CD14-positive monocyte (primary cell): Measurements from ENCODE around the gene DHX9. TPM values are rescaled to one million over a fixed set of nuclear protein-coding genes. Genes with fewer than 3 reads are reported as not detected.

Source experiments
- DNase-seq, 3 donors: peaks; one replicate each; pipeline ENCODE4 v3.0.0-alpha.2; 2011 to 2022
- H2AFZ ChIP-seq: 2 replicates; pipeline ENCODE4 v1.6.0; 2012; ENCODE audit warnings: mild to moderate bottlenecking, low read depth, low read length, inconsistent platforms; ENCODE audit not compliant: insufficient read depth, poor library complexity, severe bottlenecking
- H3K27ac ChIP-seq, 2 donors: 1 replicate in 1 of 2; 2 replicates in 1 of 2; pipeline ENCODE4 v1.5.1; 2012 to 2013; ENCODE audit warnings: low read length in 2 of 2, control low read depth in 1 of 2, inconsistent platforms in 1 of 2, low read depth in 1 of 2, mild to moderate bottlenecking in 1 of 2
- H3K27me3 ChIP-seq, 2 donors: one replicate each; pipeline versions ENCODE4 v1.6.0 to v1.6.1; 2011 to 2013; ENCODE audit warnings: low read length in 2 of 2; ENCODE audit not compliant: control insufficient read depth in 2 of 2, insufficient read depth in 2 of 2
- H3K36me3 ChIP-seq, 2 donors: replicated peaks in 1 of 2; 1 replicate in 1 of 2; 2 replicates in 1 of 2; pipeline versions ENCODE4 v1.5.1 to v1.6.1; 2012 to 2013; ENCODE audit warnings: low read length in 2 of 2, control low read depth in 1 of 2, inconsistent platforms in 1 of 2, mild to moderate bottlenecking in 1 of 2; ENCODE audit not compliant: insufficient read depth in 2 of 2, control insufficient read depth in 1 of 2
- H3K4me1 ChIP-seq, 2 donors: 1 replicate in 1 of 2; 2 replicates in 1 of 2; pipeline versions ENCODE4 v1.5.1 to v1.6.1; 2012 to 2013; ENCODE audit warnings: low read length in 2 of 2, control low read depth in 1 of 2, inconsistent platforms in 1 of 2, mild to moderate bottlenecking in 1 of 2, moderate library complexity in 1 of 2; ENCODE audit not compliant: insufficient read depth in 2 of 2, control insufficient read depth in 1 of 2
- H3K4me2 ChIP-seq: replicated peaks from 2 replicates; pipeline ENCODE3; 2012; ENCODE audit warnings: low read length, moderate library complexity, mild to moderate bottlenecking; ENCODE audit not compliant: poor library complexity, severe bottlenecking; ENCODE audit errors: extremely low read depth
- H3K4me3 ChIP-seq, 3 experiments: fragments of 200-600 bp in 1 of 3; sonication (generic) in 1 of 3; replicated peaks in 1 of 3; 1 replicate in 2 of 3; 2 replicates in 1 of 3; pipeline ENCODE4 v1.5.1; 2011 to 2013; ENCODE audit warnings: low read length in 3 of 3, mild to moderate bottlenecking in 3 of 3, control low read depth in 2 of 3, low read depth in 2 of 3, inconsistent platforms in 1 of 3, moderate library complexity in 1 of 3
- H3K79me2 ChIP-seq: 2 replicates; pipeline ENCODE4 v1.6.0; 2012; ENCODE audit warnings: mild to moderate bottlenecking, control low read depth, inconsistent platforms, low read length, moderate library complexity; ENCODE audit not compliant: insufficient read depth
- H3K9ac ChIP-seq: 2 replicates; pipeline ENCODE4 v1.6.0; 2017; ENCODE audit warnings: low read length, mild to moderate bottlenecking; ENCODE audit not compliant: insufficient read depth, poor library complexity, severe bottlenecking
- H3K9me3 ChIP-seq, 2 donors: replicated peaks in 1 of 2; 1 replicate in 1 of 2; 2 replicates in 1 of 2; pipeline versions ENCODE4 v1.5.1 to v1.6.1; 2012 to 2013; ENCODE audit warnings: low read length in 2 of 2, control low read depth in 1 of 2; ENCODE audit not compliant: control insufficient read depth in 1 of 2, insufficient read depth in 1 of 2
- H4K20me1 ChIP-seq: 2 replicates; pipeline ENCODE4 v1.6.0; 2012; ENCODE audit warnings: mild to moderate bottlenecking, low read length, control low read depth, moderate library complexity; ENCODE audit not compliant: insufficient read depth
- H3K27ac Mint-ChIP-seq, 7 donors: one replicate each; pipeline ENCODE4 v1.8.0; 2020; ENCODE audit warnings: mild to moderate bottlenecking in 7 of 7, mixed read lengths in 7 of 7, moderate library complexity in 6 of 7, inconsistent platforms in 2 of 7
- H3K27me3 Mint-ChIP-seq, 3 donors: one replicate each; pipeline ENCODE4 v1.8.0; 2021 to 2022; ENCODE audit warnings: low read depth in 3 of 3, mild to moderate bottlenecking in 3 of 3, mixed read lengths in 3 of 3, moderate library complexity in 3 of 3, inconsistent platforms in 1 of 3
- H3K36me3 Mint-ChIP-seq, 2 donors: one replicate each; pipeline ENCODE4 v1.8.0; 2020; ENCODE audit warnings: mixed read lengths in 2 of 2, inconsistent platforms in 1 of 2, mild to moderate bottlenecking in 1 of 2
- H3K4me1 Mint-ChIP-seq: one replicate; pipeline ENCODE4 v1.8.0; 2020; ENCODE audit warnings: mild to moderate bottlenecking, mixed read lengths
- H3K4me3 Mint-ChIP-seq, 2 donors: one replicate each; pipeline ENCODE4 v1.8.0; 2020; ENCODE audit warnings: mild to moderate bottlenecking in 2 of 2, mixed read lengths in 2 of 2, moderate library complexity in 1 of 2
- H3K9me3 Mint-ChIP-seq, 7 donors: one replicate each; pipeline ENCODE4 v1.8.0; 2020 to 2022; ENCODE audit warnings: mixed read lengths in 7 of 7, mild to moderate bottlenecking in 6 of 7, moderate library complexity in 6 of 7, inconsistent platforms in 2 of 7
- WGBS: methylation state at CpG from one replicate; pipeline ENCODE4 v1.1.5; 2013; ENCODE audit warnings: missing lambda C conversion rate; ENCODE audit not compliant: insufficient coverage; 5-methylcytosine and 5-hydroxymethylcytosine counted together
- intact Hi-C, 2 donors: fragments of 100-400 bp; cut with micrococcal nuclease; formaldehyde crosslinking; loops; one replicate each; pipeline versions ENCODE4 v1.15.0 to v1.15.1; 2023
- polyA plus RNA-seq, 3 donors: library from polyadenylated mRNA; depleted of rRNA in 1 of 3; unstranded in 2 of 3; stranded (reverse) in 1 of 3; fragments of 300-500 nt in 2 of 3; fragments of >200 nt in 1 of 3; fragmentation: Illumina TruSeq in 2 of 3; gene quantifications; 1 replicate in 2 of 3; 2 replicates in 1 of 3; pipeline ENCODE4 v1.2.3, GENCODE V29; 2012 to 2021
- TF ChIP-seq, protein P1 (sequence below): fragments of 200-600 bp; IDR thresholded peaks from one replicate; pipeline ENCODE4 v1.8.0; 2022; ENCODE audit warnings: antibody characterized with exemption, mild to moderate bottlenecking

DHX9 gene
- polyA plus RNA-seq, 3 donors = 57.9 to 71.5 (median 58.5) TPM

DNA sequence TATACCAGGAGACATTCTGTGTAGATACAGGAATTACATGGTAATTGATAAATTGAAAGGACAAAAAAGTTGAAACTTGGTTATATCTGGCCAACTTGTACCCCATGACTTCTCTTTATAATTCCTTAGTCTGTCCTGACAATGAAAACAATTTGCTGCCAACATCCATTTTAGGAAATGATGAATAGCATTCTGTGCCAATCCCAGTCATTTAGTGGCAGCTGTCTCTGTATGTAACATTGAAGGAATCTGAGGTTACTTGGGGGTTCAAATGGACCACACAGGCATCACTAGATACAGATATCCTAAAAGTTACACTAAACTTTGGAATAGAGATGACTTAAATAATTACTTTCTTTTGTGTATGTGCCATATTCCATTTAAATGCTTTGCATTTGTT is 38.2 kb downstream of the DHX9 start:
- H4K20me1 ChIP-seq = peaks cover 29% of the 10 kb centered on the region
- no peaks in the 10 kb centered on the region for H3K4me1 ChIP-seq
- no peaks in the 10 kb centered on the region for H3K9me3 Mint-ChIP-seq
- H3K79me2 ChIP-seq = no peaks in the 10 kb centered on the region
- no peak overlapping the region for H3K27ac Mint-ChIP-seq
- intact Hi-C loops = loop anchor here in 1 of 2 donors (10.0 kb wide), 1 partner anchor 1847 kb away; no protein-coding TSS in a partner anchor
- no peaks in the 10 kb centered on the region for H3K9me3 ChIP-seq
- H3K4me2 ChIP-seq = no peak overlapping the region
- no peak overlapping the region for H3K4me3 ChIP-seq
- no peak for DNase-seq
- H3K36me3 Mint-ChIP-seq = peaks cover 96 to 100% of the 10 kb centered on the region in 2 donors
- no peaks in the 10 kb centered on the region for H3K4me1 Mint-ChIP-seq
- no peaks in the 10 kb centered on the region for H3K27me3 ChIP-seq
- no peak overlapping the region for H3K4me3 Mint-ChIP-seq
- TF ChIP-seq, protein P1, sequence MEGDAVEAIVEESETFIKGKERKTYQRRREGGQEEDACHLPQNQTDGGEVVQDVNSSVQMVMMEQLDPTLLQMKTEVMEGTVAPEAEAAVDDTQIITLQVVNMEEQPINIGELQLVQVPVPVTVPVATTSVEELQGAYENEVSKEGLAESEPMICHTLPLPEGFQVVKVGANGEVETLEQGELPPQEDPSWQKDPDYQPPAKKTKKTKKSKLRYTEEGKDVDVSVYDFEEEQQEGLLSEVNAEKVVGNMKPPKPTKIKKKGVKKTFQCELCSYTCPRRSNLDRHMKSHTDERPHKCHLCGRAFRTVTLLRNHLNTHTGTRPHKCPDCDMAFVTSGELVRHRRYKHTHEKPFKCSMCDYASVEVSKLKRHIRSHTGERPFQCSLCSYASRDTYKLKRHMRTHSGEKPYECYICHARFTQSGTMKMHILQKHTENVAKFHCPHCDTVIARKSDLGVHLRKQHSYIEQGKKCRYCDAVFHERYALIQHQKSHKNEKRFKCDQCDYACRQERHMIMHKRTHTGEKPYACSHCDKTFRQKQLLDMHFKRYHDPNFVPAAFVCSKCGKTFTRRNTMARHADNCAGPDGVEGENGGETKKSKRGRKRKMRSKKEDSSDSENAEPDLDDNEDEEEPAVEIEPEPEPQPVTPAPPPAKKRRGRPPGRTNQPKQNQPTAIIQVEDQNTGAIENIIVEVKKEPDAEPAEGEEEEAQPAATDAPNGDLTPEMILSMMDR = no peak
- H2AFZ ChIP-seq = no peak overlapping the region
- H3K9ac ChIP-seq = no peak overlapping the region
- no peak overlapping the region for H3K27ac ChIP-seq
- H3K27me3 Mint-ChIP-seq = peaks cover 0 to 1% (median 0%) of the 10 kb centered on the region in 3 donors
- H3K36me3 ChIP-seq = peaks cover 100% of the 10 kb centered on the region in 2 donors

GRCh38 chr1:182877842-182878241 is 38.7 kb downstream of the DHX9 start:
- Histone ChIP-seq H3K4me2 (no peak overlapping the region), H3K79me2 (no peaks in the 10 kb centered on the region), H3K36me3 (peaks cover 98 to 100% of the 10 kb centered on the region in 2 donors), H2AFZ (no peak overlapping the region), H3K27ac (no peak overlapping the region), H3K27me3 (no peaks in the 10 kb centered on the region), H3K4me3 (no peak overlapping the region), H3K4me1 (no peaks in the 10 kb centered on the region), H3K9me3 (no peaks in the 10 kb centered on the region), H3K9ac (no peak overlapping the region), H4K20me1 (peaks cover 25% of the 10 kb centered on the region)
- Mint-ChIP-seq H3K4me3 (no peak overlapping the region), H3K27ac (no peak overlapping the region), H3K4me1 (no peaks in the 10 kb centered on the region), H3K36me3 (peaks cover 96 to 100% of the 10 kb centered on the region in 2 donors), H3K27me3 (peaks cover 0 to 1% (median 0%) of the 10 kb centered on the region in 3 donors), H3K9me3 (peaks cover 0 to 3% (median 0%) of the 10 kb centered on the region in 7 donors)
- intact Hi-C loops = loop anchor here in 1 of 2 donors (10.0 kb wide), 1 partner anchor 1847 kb away; no protein-coding TSS in a partner anchor
- DNase-seq = no peak
- WGBS = 100% methylated on average over 3 of the region's 7 CpGs
- TF ChIP-seq, protein P1 = no peak
